Fibroblast of the aortic adventitia (primary cell): Measurements from ENCODE around the gene TTLL10. TPM values are rescaled to one million over a fixed set of nuclear protein-coding genes. Genes with fewer than 3 reads are reported as not detected.
A peak's percentile ranks its signal among the peaks of the same experiment; 100 is the strongest.

Experiments
- DNase-seq: peaks from one replicate; pipeline ENCODE4 v3.0.0-alpha.2; 2010; ENCODE audit warnings: low read depth
- H3K4me3 ChIP-seq: 2 replicates; pipeline ENCODE4 v1.5.1; 2011; ENCODE audit warnings: low read depth, mild to moderate bottlenecking, control low read depth, low read length, moderate library complexity
- total RNA-seq: library from RNA; depleted of rRNA; stranded (reverse); fragments of >200 nt; gene quantifications from 2 replicates; pipeline ENCODE4 v1.2.3, GENCODE V29; 2012; ENCODE audit warnings: low replicate concordance
- TF ChIP-seq, protein P1 (sequence below): IDR thresholded peaks from 2 replicates; pipeline ENCODE4 v1.5.1; 2011; ENCODE audit warnings: mild to moderate bottlenecking, low read length, control low read depth, inconsistent platforms; ENCODE audit not compliant: insufficient read depth

Gene TTLL10
- total RNA-seq, 1 donor: not detected

GRCh38 chr1:1240348-1240732 is 66.7 kb downstream of the TTLL10 start:
- TF ChIP-seq, protein P1, sequence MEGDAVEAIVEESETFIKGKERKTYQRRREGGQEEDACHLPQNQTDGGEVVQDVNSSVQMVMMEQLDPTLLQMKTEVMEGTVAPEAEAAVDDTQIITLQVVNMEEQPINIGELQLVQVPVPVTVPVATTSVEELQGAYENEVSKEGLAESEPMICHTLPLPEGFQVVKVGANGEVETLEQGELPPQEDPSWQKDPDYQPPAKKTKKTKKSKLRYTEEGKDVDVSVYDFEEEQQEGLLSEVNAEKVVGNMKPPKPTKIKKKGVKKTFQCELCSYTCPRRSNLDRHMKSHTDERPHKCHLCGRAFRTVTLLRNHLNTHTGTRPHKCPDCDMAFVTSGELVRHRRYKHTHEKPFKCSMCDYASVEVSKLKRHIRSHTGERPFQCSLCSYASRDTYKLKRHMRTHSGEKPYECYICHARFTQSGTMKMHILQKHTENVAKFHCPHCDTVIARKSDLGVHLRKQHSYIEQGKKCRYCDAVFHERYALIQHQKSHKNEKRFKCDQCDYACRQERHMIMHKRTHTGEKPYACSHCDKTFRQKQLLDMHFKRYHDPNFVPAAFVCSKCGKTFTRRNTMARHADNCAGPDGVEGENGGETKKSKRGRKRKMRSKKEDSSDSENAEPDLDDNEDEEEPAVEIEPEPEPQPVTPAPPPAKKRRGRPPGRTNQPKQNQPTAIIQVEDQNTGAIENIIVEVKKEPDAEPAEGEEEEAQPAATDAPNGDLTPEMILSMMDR: no peak
- no peak for DNase-seq
- no peak overlapping the region for H3K4me3 ChIP-seq

DNA sequence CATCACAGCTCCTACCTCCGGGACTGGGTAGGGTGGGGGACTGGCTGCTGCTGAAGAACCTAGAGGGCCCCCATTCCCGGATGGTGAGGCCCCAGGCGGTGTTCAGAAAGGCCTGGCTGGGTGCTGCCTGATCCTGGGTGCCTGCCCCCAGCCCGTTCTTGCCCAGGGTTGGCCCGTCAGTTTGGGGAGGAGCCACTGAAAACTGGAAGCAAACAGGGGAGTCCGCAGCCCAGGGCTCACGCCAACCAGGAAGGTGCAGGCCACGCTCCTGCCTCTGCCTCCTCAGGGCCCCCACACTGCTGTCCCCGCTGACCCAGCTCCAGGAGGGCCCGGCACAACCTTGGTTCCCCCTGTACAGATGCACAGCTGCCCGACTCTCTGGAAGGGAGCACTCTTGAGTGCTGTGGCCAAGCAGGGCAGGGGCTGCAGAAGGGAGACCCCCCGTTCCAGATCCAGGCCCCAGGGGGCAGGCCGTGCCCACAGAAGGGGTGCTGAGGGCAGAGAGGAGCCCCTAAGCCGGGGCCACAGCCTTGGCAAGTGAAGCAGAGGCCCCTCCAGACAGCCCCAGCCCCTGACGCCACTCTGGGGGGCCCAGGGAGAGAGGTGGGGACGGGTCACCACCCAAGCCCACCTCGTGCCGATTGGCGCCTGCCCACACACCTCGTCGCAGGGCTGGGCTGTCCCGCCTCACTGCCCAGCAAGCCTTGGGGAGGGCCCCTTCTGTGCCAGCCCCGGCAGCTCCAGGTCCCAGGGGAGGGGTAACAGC is 67.3 kb downstream of the TTLL10 start:
- no peak overlapping the region for H3K4me3 ChIP-seq
- DNase-seq: peak; percentile 22
- TF ChIP-seq, protein P1: no peak

- DNase-seq: no peak
- TF ChIP-seq, protein P1: no peak
- no peak overlapping the region for H3K4me3 ChIP-seq
Measured at GRCh38 chr1:1241588-1242219, 68.0 kb downstream of the TTLL10 start.

GRCh38 chr1:1242461-1243265 is 69.0 kb downstream of the TTLL10 start:
- no peak for DNase-seq
- no peak overlapping the region for H3K4me3 ChIP-seq
- TF ChIP-seq, protein P1: no peak

GRCh38 chr1:1243266-1243660 is 69.6 kb downstream of the TTLL10 start:
- DNase-seq: no peak
- TF ChIP-seq, protein P1: no peak
- H3K4me3 ChIP-seq: no peak overlapping the region

- DNase-seq: no peak
- TF ChIP-seq, protein P1: no peak
- no peak overlapping the region for H3K4me3 ChIP-seq
Measured at GRCh38 chr1:1243807-1244191, 70.1 kb downstream of the TTLL10 start.
